Astrocyte (in vitro differentiated cells and primary cell): Measurements from ENCODE around the gene DNAH1. TPM values are rescaled to one million over a fixed set of nuclear protein-coding genes. Genes with fewer than 3 reads are reported as not detected.

ENCODE experiments used
- DNase-seq: peaks from one replicate; pipeline ENCODE4 v3.0.0-alpha.2; 2010; ENCODE audit warnings: low read depth
- FAIRE-seq: peaks from 2 replicates; lab custom pipeline; 2011; peaks lifted over from hg19 to GRCh38; lab: Jason Lieb, UNC
- H2AFZ ChIP-seq: 2 replicates; pipeline ENCODE4 v1.6.0; 2012; ENCODE audit warnings: low read depth, low read length, inconsistent platforms
- H3K27ac ChIP-seq: 2 replicates; pipeline ENCODE4 v1.5.1; 2011; ENCODE audit warnings: low read depth, low read length, inconsistent platforms
- H3K27me3 ChIP-seq: 2 replicates; pipeline ENCODE4 v1.6.0; 2011; ENCODE audit warnings: low read length, inconsistent platforms; ENCODE audit not compliant: insufficient read depth
- H3K36me3 ChIP-seq: 2 replicates; pipeline ENCODE4 v1.5.1; 2011; ENCODE audit warnings: low read length, inconsistent platforms; ENCODE audit not compliant: insufficient read depth
- H3K4me1 ChIP-seq: 2 replicates; pipeline ENCODE4 v1.5.1; 2011; ENCODE audit warnings: low read length, inconsistent platforms; ENCODE audit not compliant: insufficient read depth
- H3K4me2 ChIP-seq: 2 replicates; pipeline ENCODE4 v1.6.0; 2012; ENCODE audit warnings: low read length, inconsistent platforms
- H3K4me3 ChIP-seq: 2 replicates; pipeline ENCODE4 v1.5.1; 2011; ENCODE audit warnings: low read depth, mild to moderate bottlenecking, low read length, inconsistent platforms; ENCODE audit not compliant: insufficient read depth
- H3K79me2 ChIP-seq: 2 replicates; pipeline ENCODE4 v1.6.0; 2012; ENCODE audit warnings: mild to moderate bottlenecking, low read length, inconsistent platforms; ENCODE audit not compliant: insufficient read depth
- H3K9ac ChIP-seq: 2 replicates; pipeline ENCODE4 v1.6.0; 2012; ENCODE audit warnings: mild to moderate bottlenecking, low read length, inconsistent platforms
- H3K9me3 ChIP-seq: 2 replicates; pipeline ENCODE4 v1.5.1; 2012; ENCODE audit warnings: low read depth, mild to moderate bottlenecking, low read length, inconsistent platforms; ENCODE audit not compliant: insufficient read depth
- H4K20me1 ChIP-seq: 2 replicates; pipeline ENCODE4 v1.6.0; 2012; ENCODE audit warnings: low read length, inconsistent platforms; ENCODE audit not compliant: insufficient read depth
- H3K27ac Mint-ChIP-seq: one replicate; pipeline ENCODE4 v1.8.0; 2021; ENCODE audit warnings: mild to moderate bottlenecking, mixed read lengths; ENCODE audit not compliant: unreplicated experiment
- H3K27me3 Mint-ChIP-seq: one replicate; pipeline ENCODE4 v1.8.0; 2021; ENCODE audit warnings: low read depth, mixed read lengths; ENCODE audit not compliant: unreplicated experiment
- H3K36me3 Mint-ChIP-seq: one replicate; pipeline ENCODE4 v1.8.0; 2021; ENCODE audit warnings: low read depth, mixed read lengths; ENCODE audit not compliant: unreplicated experiment
- H3K4me1 Mint-ChIP-seq: one replicate; pipeline ENCODE4 v1.8.0; 2021; ENCODE audit warnings: low read depth, mixed read lengths; ENCODE audit not compliant: unreplicated experiment
- H3K4me3 Mint-ChIP-seq: one replicate; pipeline ENCODE4 v1.8.0; 2021; ENCODE audit warnings: mild to moderate bottlenecking, moderate library complexity, mixed read lengths; ENCODE audit not compliant: unreplicated experiment
- H3K9me3 Mint-ChIP-seq: one replicate; pipeline ENCODE4 v1.8.0; 2021; ENCODE audit warnings: mild to moderate bottlenecking, mixed read lengths; ENCODE audit not compliant: unreplicated experiment
- EZH2 ChIP-seq: IDR thresholded peaks from 2 replicates; pipeline ENCODE4 v1.6.1; 2012; ENCODE audit warnings: mild to moderate bottlenecking, low read length, inconsistent platforms; ENCODE audit not compliant: insufficient read depth
- total RNA-seq: library from RNA; stranded (reverse); gene quantifications from 2 replicates; pipeline ENCODE4 v1.2.1, GENCODE V29; 2021
- TF ChIP-seq, protein P1 (sequence below): IDR thresholded peaks from 2 replicates; pipeline ENCODE4 v1.5.1; 2011; ENCODE audit warnings: low read depth, mild to moderate bottlenecking, inconsistent platforms, low read length, moderate library complexity; ENCODE audit not compliant: insufficient read depth

DNAH1 gene
- total RNA-seq, 1 donor from 2014 or later: 2.3 TPM

DNA sequence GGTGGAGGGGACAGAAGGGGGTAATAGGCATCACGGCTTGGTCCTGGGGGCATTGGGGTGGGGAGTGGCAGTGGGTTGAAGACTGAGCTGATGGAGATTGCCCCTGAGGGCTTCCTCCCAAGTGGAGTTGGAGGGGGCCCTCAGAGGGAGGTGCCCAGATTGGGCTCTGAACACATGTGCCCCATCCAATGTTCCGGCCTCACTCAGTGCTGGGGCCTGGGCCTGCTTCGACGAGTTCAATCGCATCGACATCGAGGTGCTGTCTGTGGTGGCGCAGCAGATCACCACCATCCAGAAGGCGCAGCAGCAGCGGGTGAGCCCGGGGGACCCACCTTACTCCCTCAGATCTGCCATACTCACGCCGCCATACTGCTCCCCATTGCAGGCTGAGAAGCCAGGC, 45.3 kb downstream of the DNAH1 start:
- no peaks in the 10 kb centered on the region for H3K79me2 ChIP-seq
- no peak overlapping the region for H3K4me3 Mint-ChIP-seq

DNA sequence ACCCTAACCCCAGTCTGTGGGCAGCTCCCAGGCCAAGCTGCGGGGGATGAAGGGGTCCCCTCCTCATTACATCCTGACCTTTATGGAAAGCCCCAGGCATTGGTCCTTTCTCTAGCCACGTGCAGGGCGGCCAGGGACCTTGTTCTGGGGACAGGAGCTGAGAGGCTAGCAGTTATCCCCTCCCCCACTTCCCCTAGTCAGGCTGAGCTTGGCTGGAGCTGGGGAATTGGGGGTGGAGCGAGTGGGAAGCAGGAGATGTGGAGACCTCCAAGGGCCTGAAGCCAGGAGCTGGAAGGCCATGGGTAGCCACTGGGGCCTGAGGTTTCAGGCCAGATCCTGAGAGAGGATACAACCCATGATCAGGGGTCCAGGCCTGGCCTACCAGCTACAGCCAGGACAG, 45.8 kb downstream of the DNAH1 start:
- Histone ChIP-seq H3K27me3 (no peaks in the 10 kb centered on the region), H3K27ac (no peak overlapping the region), H3K9me3 (no peaks in the 10 kb centered on the region), H3K4me2 (no peak overlapping the region), H3K4me3 (no peak overlapping the region), H3K4me1 (no peaks in the 10 kb centered on the region), H3K79me2 (no peaks in the 10 kb centered on the region), H3K9ac (no peak overlapping the region), H3K36me3 (no peaks in the 10 kb centered on the region), H2AFZ (no peak overlapping the region), H4K20me1 (no peaks in the 10 kb centered on the region)
- no peaks in the 10 kb centered on the region for H3K9me3 Mint-ChIP-seq
- H3K27ac Mint-ChIP-seq: no peak overlapping the region
- peaks cover 15% of the 10 kb centered on the region for H3K36me3 Mint-ChIP-seq
- H3K27me3 Mint-ChIP-seq: peaks cover 22% of the 10 kb centered on the region
- H3K4me1 Mint-ChIP-seq: no peaks in the 10 kb centered on the region
- DNase-seq (no peak), FAIRE-seq (no peak)
- TF ChIP-seq, protein P1, sequence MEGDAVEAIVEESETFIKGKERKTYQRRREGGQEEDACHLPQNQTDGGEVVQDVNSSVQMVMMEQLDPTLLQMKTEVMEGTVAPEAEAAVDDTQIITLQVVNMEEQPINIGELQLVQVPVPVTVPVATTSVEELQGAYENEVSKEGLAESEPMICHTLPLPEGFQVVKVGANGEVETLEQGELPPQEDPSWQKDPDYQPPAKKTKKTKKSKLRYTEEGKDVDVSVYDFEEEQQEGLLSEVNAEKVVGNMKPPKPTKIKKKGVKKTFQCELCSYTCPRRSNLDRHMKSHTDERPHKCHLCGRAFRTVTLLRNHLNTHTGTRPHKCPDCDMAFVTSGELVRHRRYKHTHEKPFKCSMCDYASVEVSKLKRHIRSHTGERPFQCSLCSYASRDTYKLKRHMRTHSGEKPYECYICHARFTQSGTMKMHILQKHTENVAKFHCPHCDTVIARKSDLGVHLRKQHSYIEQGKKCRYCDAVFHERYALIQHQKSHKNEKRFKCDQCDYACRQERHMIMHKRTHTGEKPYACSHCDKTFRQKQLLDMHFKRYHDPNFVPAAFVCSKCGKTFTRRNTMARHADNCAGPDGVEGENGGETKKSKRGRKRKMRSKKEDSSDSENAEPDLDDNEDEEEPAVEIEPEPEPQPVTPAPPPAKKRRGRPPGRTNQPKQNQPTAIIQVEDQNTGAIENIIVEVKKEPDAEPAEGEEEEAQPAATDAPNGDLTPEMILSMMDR: no peak
- no peak for TF ChIP-seq EZH2
- H3K4me3 Mint-ChIP-seq: no peak overlapping the region

More for the DNA sequence above, 45.3 kb downstream of the DNAH1 start:
- no peaks in the 10 kb centered on the region for H4K20me1 ChIP-seq
- H3K27me3 Mint-ChIP-seq: peaks cover 21% of the 10 kb centered on the region
- H3K9ac ChIP-seq: no peak overlapping the region
- no peaks in the 10 kb centered on the region for H3K9me3 ChIP-seq
- H3K4me1 Mint-ChIP-seq: no peaks in the 10 kb centered on the region
- H3K27ac Mint-ChIP-seq: no peak overlapping the region
- no peak overlapping the region for H3K4me3 ChIP-seq
- H3K36me3 Mint-ChIP-seq: peaks cover 14% of the 10 kb centered on the region
- no peaks in the 10 kb centered on the region for H3K36me3 ChIP-seq
- TF ChIP-seq, protein P1: no peak
- TF ChIP-seq EZH2: no peak
- DNase-seq (no peak), FAIRE-seq (no peak)
- H3K9me3 Mint-ChIP-seq: no peaks in the 10 kb centered on the region
- no peak overlapping the region for H2AFZ ChIP-seq
- H3K4me1 ChIP-seq: no peaks in the 10 kb centered on the region
- no peak overlapping the region for H3K4me2 ChIP-seq
- H3K27ac ChIP-seq: no peak overlapping the region
- H3K27me3 ChIP-seq: no peaks in the 10 kb centered on the region

DNA sequence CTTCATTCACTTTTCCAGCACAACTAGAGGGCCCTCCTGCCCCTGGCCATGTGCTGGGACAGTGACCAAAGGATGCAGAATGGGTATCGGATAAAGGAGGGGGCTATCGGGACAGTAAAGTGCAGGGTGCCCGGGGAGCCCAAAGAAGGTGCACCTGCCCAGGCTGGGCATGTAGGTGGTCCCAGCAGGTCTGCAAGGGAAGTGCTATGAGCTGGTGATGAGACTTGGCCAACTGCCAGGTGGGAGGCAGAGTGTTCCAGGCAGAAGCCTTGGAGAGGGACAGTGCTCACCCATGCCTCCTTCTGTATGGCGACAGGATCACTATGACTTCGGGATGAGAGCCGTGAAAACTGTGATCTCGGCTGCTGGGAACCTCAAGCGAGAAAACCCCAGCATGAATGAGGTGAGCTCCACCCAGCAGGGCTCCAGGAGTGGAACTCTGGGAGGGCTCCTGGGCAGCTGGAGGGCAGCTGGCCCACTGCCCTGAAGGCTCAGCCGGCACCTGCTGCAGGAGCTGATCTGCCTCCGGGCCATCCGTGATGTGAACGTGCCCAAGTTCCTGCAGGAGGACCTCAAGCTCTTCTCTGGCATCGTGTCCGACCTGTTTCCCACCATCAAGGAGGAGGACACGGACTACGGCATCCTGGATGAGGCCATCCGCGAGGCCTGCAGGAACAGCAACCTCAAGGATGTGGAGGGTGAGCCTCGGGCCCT, 48.4 kb downstream of the DNAH1 start:
- TF ChIP-seq, protein P1: no peak
- no peak for TF ChIP-seq EZH2
- no peaks in the 10 kb centered on the region for H3K4me1 ChIP-seq
- H3K4me3 ChIP-seq: no peak overlapping the region
- no peak overlapping the region for H3K9ac ChIP-seq
- no peaks in the 10 kb centered on the region for H3K36me3 ChIP-seq
- no peaks in the 10 kb centered on the region for H3K79me2 ChIP-seq
- Mint-ChIP-seq H3K4me1 (no peaks in the 10 kb centered on the region), H3K27ac (no peak overlapping the region), H3K9me3 (no peaks in the 10 kb centered on the region), H3K27me3 (peaks cover 28% of the 10 kb centered on the region), H3K4me3 (no peak overlapping the region), H3K36me3 (peaks cover 17% of the 10 kb centered on the region)
- H2AFZ ChIP-seq: no peak overlapping the region
- no peaks in the 10 kb centered on the region for H4K20me1 ChIP-seq
- DNase-seq (no peak), FAIRE-seq (no peak)
- H3K4me2 ChIP-seq: no peak overlapping the region
- no peak overlapping the region for H3K27ac ChIP-seq
- no peaks in the 10 kb centered on the region for H3K27me3 ChIP-seq
- no peaks in the 10 kb centered on the region for H3K9me3 ChIP-seq
